H1 (cell line): ENCODE data around the gene RGS11. TPM values are rescaled to one million over a fixed set of nuclear protein-coding genes. Genes with fewer than 3 reads are reported as not detected.

Experiments used
- CTCF ChIA-PET: fragments of 300-600 bp; sonication (Branson Sonifier 250); formaldehyde crosslinking; loops from one replicate; lab custom pipeline; 2021; ENCODE audit not compliant: partially characterized antibody; lab: Charles Lee
- POLR2A ChIA-PET: fragments of 300-600 bp; sonication (Branson Sonifier 250); formaldehyde crosslinking; loops from one replicate; lab custom pipeline; 2021; ENCODE audit warnings: inconsistent platforms; ENCODE audit not compliant: partially characterized antibody; lab: Charles Lee
- DNase-seq, 2 experiments: peaks; one replicate each; pipeline versions ENCODE4 v3.0.0 to v3.0.0-alpha.2; 2010 to 2022; ENCODE audit warnings: low spot score in 2 of 2, low read depth in 1 of 2, mixed read lengths in 1 of 2
- FAIRE-seq: peaks from 2 replicates; lab custom pipeline; 2011; peaks lifted over from hg19 to GRCh38; lab: Jason Lieb, UNC
- H2AFZ ChIP-seq: 2 replicates; pipeline ENCODE4 v1.8.1; 2012; ENCODE audit warnings: low read length, inconsistent platforms
- H2AK5ac ChIP-seq: 2 replicates; pipeline ENCODE4 v1.6.1; 2013; ENCODE audit warnings: low read depth, low read length
- H2BK120ac ChIP-seq: replicated peaks from 2 replicates; pipeline ENCODE3; 2013; ENCODE audit warnings: low read depth, low read length, inconsistent platforms
- H2BK12ac ChIP-seq: 2 replicates; pipeline ENCODE4 v1.6.1; 2013; ENCODE audit warnings: low read depth, low read length
- H2BK15ac ChIP-seq: 2 replicates; pipeline ENCODE4 v1.6.1; 2013; ENCODE audit warnings: low read length
- H2BK20ac ChIP-seq: 2 replicates; pipeline ENCODE4 v1.6.1; 2013; ENCODE audit warnings: low read length
- H2BK5ac ChIP-seq: 2 replicates; pipeline ENCODE4 v1.6.1; 2013; ENCODE audit warnings: low read depth, low read length
- H3K14ac ChIP-seq: 2 replicates; pipeline ENCODE4 v1.6.1; 2013; ENCODE audit warnings: inconsistent platforms; ENCODE audit not compliant: insufficient read length
- H3K18ac ChIP-seq: 2 replicates; pipeline ENCODE4 v1.6.1; 2013; ENCODE audit warnings: low read length; ENCODE audit errors: extremely low read depth
- H3K23ac ChIP-seq: 2 replicates; pipeline ENCODE4 v1.6.1; 2013; ENCODE audit warnings: inconsistent platforms; ENCODE audit not compliant: insufficient read length
- H3K23me2 ChIP-seq: 2 replicates; pipeline ENCODE4 v1.6.1; 2013; ENCODE audit warnings: low read depth, low read length
- H3K27ac ChIP-seq: 2 replicates; pipeline ENCODE4 v1.6.1; 2011; ENCODE audit warnings: low read depth, low read length, inconsistent platforms
- H3K27me3 ChIP-seq, 4 experiments: replicated peaks in 1 of 4; 1 replicate in 1 of 4; 2 replicates in 3 of 4; pipeline versions ENCODE4 v1.6.1 to v1.8.1; 2011 to 2013; ENCODE audit warnings: low read length in 3 of 4, mild to moderate bottlenecking in 3 of 4, inconsistent platforms in 2 of 4, mixed read lengths in 2 of 4, moderate library complexity in 1 of 4; ENCODE audit not compliant: control insufficient read depth in 3 of 4, insufficient read depth in 3 of 4; ENCODE audit errors: extremely low read depth in 1 of 4
- H3K36me3 ChIP-seq, 4 experiments: 2 replicates each; pipeline versions ENCODE4 v1.6.1 to v1.8.1; 2011 to 2013; ENCODE audit warnings: mild to moderate bottlenecking in 4 of 4, low read length in 3 of 4, moderate library complexity in 2 of 4, control low read depth in 1 of 4, inconsistent platforms in 1 of 4; ENCODE audit not compliant: insufficient read depth in 4 of 4, control insufficient read depth in 2 of 4
- H3K4ac ChIP-seq: replicated peaks from 2 replicates; pipeline ENCODE3; 2013; ENCODE audit warnings: low read length, low read depth, mixed read lengths, inconsistent platforms; ENCODE audit not compliant: insufficient read length
- H3K4me1 ChIP-seq, 4 experiments: replicated peaks in 1 of 4; 1 replicate in 1 of 4; 2 replicates in 3 of 4; pipeline versions ENCODE4 v1.6.1 to v1.8.1; 2011 to 2013; ENCODE audit warnings: low read length in 3 of 4, inconsistent platforms in 2 of 4, mixed read lengths in 1 of 4; ENCODE audit not compliant: insufficient read depth in 4 of 4, control insufficient read depth in 3 of 4
- H3K4me2 ChIP-seq, 2 experiments: 2 replicates each; pipeline versions ENCODE4 v1.6.1 to v1.8.1; 2011 to 2013; ENCODE audit warnings: low read depth in 2 of 2, low read length in 2 of 2, control low read depth in 1 of 2, inconsistent platforms in 1 of 2, mild to moderate bottlenecking in 1 of 2; ENCODE audit not compliant: insufficient read depth in 1 of 2
- H3K4me3 ChIP-seq, 4 experiments: fragments of 200-600, 300-600 bp in 1 of 4; sonication (generic), shearing (Covaris generic), sonication (Bioruptor Twin) in 1 of 4; 2 replicates each; pipeline versions ENCODE4 v1.5.1 to v1.8.1; 2011 to 2016; ENCODE audit warnings: low read length in 4 of 4, low read depth in 3 of 4, control low read depth in 2 of 4, inconsistent platforms in 2 of 4, mild to moderate bottlenecking in 2 of 4, mixed read lengths in 1 of 4, moderate library complexity in 1 of 4; ENCODE audit not compliant: insufficient read depth in 2 of 4; ENCODE audit errors: extremely low read depth in 1 of 4
- H3K56ac ChIP-seq: replicated peaks from 2 replicates; pipeline ENCODE3; 2013; ENCODE audit warnings: low read depth, mild to moderate bottlenecking, mixed read lengths, low read length, inconsistent platforms; ENCODE audit not compliant: insufficient read length
- H3K79me1 ChIP-seq: 2 replicates; pipeline ENCODE4 v1.6.1; 2013; ENCODE audit warnings: low read depth, low read length, control low read depth
- H3K79me2 ChIP-seq, 2 experiments: 2 replicates each; pipeline versions ENCODE4 v1.6.1 to v1.8.1; 2012 to 2013; ENCODE audit warnings: low read length in 2 of 2, mild to moderate bottlenecking in 2 of 2, inconsistent platforms in 1 of 2; ENCODE audit not compliant: insufficient read depth in 2 of 2, control insufficient read depth in 1 of 2
- H3K9ac ChIP-seq, 4 experiments: replicated peaks in 1 of 4; 1 replicate in 1 of 4; 2 replicates in 3 of 4; pipeline versions ENCODE4 v1.6.1 to v1.8.1; 2011 to 2013; ENCODE audit warnings: low read depth in 3 of 4, low read length in 3 of 4, control low read depth in 2 of 4, mild to moderate bottlenecking in 2 of 4, moderate library complexity in 2 of 4, inconsistent platforms in 1 of 4; ENCODE audit errors: extremely low read depth in 1 of 4
- H3K9me3 ChIP-seq, 2 experiments: 2 replicates each; pipeline versions ENCODE4 v1.6.1 to v1.8.1; 2012 to 2013; ENCODE audit warnings: mild to moderate bottlenecking in 2 of 2, moderate library complexity in 2 of 2, control low read depth in 1 of 2, inconsistent platforms in 1 of 2, low read depth in 1 of 2, low read length in 1 of 2, mixed read lengths in 1 of 2; ENCODE audit not compliant: insufficient read depth in 2 of 2
- H4K20me1 ChIP-seq, 2 experiments: replicated peaks in 1 of 2; 2 replicates each; pipeline versions ENCODE3 to v1.8.1; 2011 to 2013; ENCODE audit warnings: inconsistent platforms in 2 of 2, low read length in 2 of 2, mild to moderate bottlenecking in 1 of 2; ENCODE audit not compliant: insufficient read depth in 2 of 2, control insufficient read depth in 1 of 2
- H4K5ac ChIP-seq: 2 replicates; pipeline ENCODE4 v1.6.1; 2013; ENCODE audit warnings: low read length, low read depth, mixed read lengths, inconsistent platforms; ENCODE audit not compliant: insufficient read length
- H4K8ac ChIP-seq: 2 replicates; pipeline ENCODE4 v1.8.0; 2013; ENCODE audit warnings: mild to moderate bottlenecking, moderate library complexity, low read length, inconsistent platforms; ENCODE audit not compliant: insufficient read depth; ENCODE audit errors: extremely low read depth
- H4K91ac ChIP-seq: replicated peaks from 2 replicates; pipeline ENCODE3; 2013; ENCODE audit warnings: low read length, mixed read lengths, inconsistent platforms; ENCODE audit not compliant: insufficient read length
- CBX8 ChIP-seq: fragments of 300-800, 300-1000 bp; sonication (generic); IDR thresholded peaks from 2 replicates; pipeline ENCODE4 v1.7.1; 2016; ENCODE audit warnings: low read depth, low read length, borderline replicate concordance
- EP300 ChIP-seq, 2 experiments: IDR thresholded peaks; 1 replicate in 1 of 2; 2 replicates in 1 of 2; pipeline ENCODE4 v1.6.1; 2011 to 2012; ENCODE audit warnings: low read depth in 2 of 2, low read length in 2 of 2, mild to moderate bottlenecking in 2 of 2, borderline replicate concordance in 1 of 2, inconsistent platforms in 1 of 2, moderate library complexity in 1 of 2
- FOSL1 ChIP-seq: IDR thresholded peaks from 2 replicates; pipeline ENCODE4 v1.6.1; 2011; ENCODE audit warnings: mild to moderate bottlenecking, low read depth, low read length, moderate library complexity; ENCODE audit not compliant: insufficient read depth
- GABPA ChIP-seq: IDR thresholded peaks from 2 replicates; pipeline ENCODE4 v1.6.1; 2011; ENCODE audit warnings: mild to moderate bottlenecking, low read length, moderate library complexity, borderline replicate concordance; ENCODE audit not compliant: insufficient read depth
- JUN ChIP-seq: IDR thresholded peaks from 2 replicates; pipeline ENCODE4 v1.6.1; 2011; ENCODE audit warnings: low read depth, mild to moderate bottlenecking, improper control_type of control experiment, low read length
- RNF2 ChIP-seq: fragments of 200-900, 300-1000 bp; sonication (generic); IDR thresholded peaks from 2 replicates; pipeline ENCODE4 v1.7.1; 2016; ENCODE audit warnings: borderline replicate concordance, low read depth, mild to moderate bottlenecking, antibody characterized with exemption, low read length; ENCODE audit not compliant: poor library complexity, severe bottlenecking; ENCODE audit errors: missing control alignments
- RXRA ChIP-seq: IDR thresholded peaks from 2 replicates; pipeline ENCODE4 v1.6.1; 2011; ENCODE audit warnings: low read depth, mild to moderate bottlenecking, low read length, moderate library complexity; ENCODE audit not compliant: insufficient read depth
- SP2 ChIP-seq: IDR thresholded peaks from 2 replicates; pipeline ENCODE4 v1.6.1; 2012; ENCODE audit warnings: mild to moderate bottlenecking, low read length, inconsistent platforms
- SUZ12 ChIP-seq: fragments of 200-600 bp; sonication (generic); IDR thresholded peaks from 2 replicates; pipeline ENCODE4 v1.6.1; 2012; ENCODE audit warnings: mild to moderate bottlenecking, inconsistent platforms, low read length, moderate library complexity, mixed read lengths
- TCF12 ChIP-seq: IDR thresholded peaks from 2 replicates; pipeline ENCODE4 v1.6.1; 2011; ENCODE audit warnings: low read depth, mild to moderate bottlenecking, low read length
- ZNF274 ChIP-seq: IDR thresholded peaks from 2 replicates; pipeline ENCODE4 v1.7.0; 2012; ENCODE audit warnings: low read length, borderline replicate concordance; ENCODE audit errors: extremely low read depth
- WGBS, 2 experiments: shearing (Covaris generic) in 1 of 2; methylation state at CpG; one replicate each; pipeline versions ENCODE4 v1.1.6 to v1.1.7; 2013 to 2015; ENCODE audit warnings: low lambda C conversion rate in 2 of 2, mixed read lengths in 2 of 2, inconsistent platforms in 1 of 2, low coverage in 1 of 2, missing lambda C conversion rate in 1 of 2; ENCODE audit not compliant: insufficient replicate concordance in 2 of 2, insufficient coverage in 1 of 2, insufficient read length in 1 of 2; ENCODE audit errors: extremely low coverage in 1 of 2, missing lambda C conversion rate in 1 of 2; 5-methylcytosine and 5-hydroxymethylcytosine counted together
- polyA plus RNA-seq, 7 experiments: library from polyadenylated mRNA; depleted of rRNA in 3 of 7; stranded (reverse) in 5 of 7; unstranded in 2 of 7; fragments of >200 nt in 5 of 7; fragments of 200-250 nt in 2 of 7; gene quantifications; 1 replicate in 5 of 7; 2 replicates in 1 of 7; 4 replicates in 1 of 7; pipeline versions ENCODE4 v1.2.1 to v1.2.3, GENCODE V29; 2011 to 2013; ENCODE audit warnings: missing spikeins in 2 of 7, mixed read lengths in 2 of 7
- total RNA-seq: library from RNA; stranded (reverse); fragmentation: NEBNext Ultra II Directional; extraction: Animal tissue kit (Norgen Biotek cat#: 25700); gene quantifications from 2 replicates; pipeline ENCODE4 v1.2.1, GENCODE V29; 2021
- TF ChIP-seq, protein P1 (sequence below): IDR thresholded peaks from 2 replicates; pipeline ENCODE4 v1.6.1; 2012; ENCODE audit warnings: inconsistent platforms

RGS11 gene
- total and polyA plus RNA-seq, 2 of the 8 experiments (the other 6 are each of a cell fraction or from before 2014, with no cell fraction given) = 0.84 to 1.2 TPM

DNA sequence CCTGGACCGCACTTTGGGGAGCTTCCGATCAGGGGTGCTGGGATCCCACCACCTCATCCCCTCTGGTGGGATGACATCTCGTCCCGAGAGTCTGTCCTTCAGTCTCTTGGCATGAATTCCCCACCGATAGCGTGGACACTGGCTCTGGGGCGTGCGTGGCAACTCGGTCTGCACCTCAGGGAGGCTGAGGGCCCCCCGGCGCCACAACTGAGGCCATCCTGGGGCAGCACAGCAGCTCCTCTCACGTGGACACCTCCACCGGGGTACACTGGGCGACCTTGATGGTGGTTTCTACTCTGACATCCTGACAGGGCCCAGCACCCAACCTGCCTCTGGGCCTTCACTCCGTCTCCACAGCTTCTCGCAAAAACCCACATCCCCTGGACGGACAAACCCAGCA lies 15.8 kb upstream of the RGS11 start:
- H2BK15ac ChIP-seq = no peak overlapping the region
- H3K4me2 ChIP-seq = no peak overlapping the region
- H4K91ac ChIP-seq = no peak overlapping the region
- no peaks in the 10 kb centered on the region for H3K27me3 ChIP-seq
- no peak overlapping the region for H2BK12ac ChIP-seq
- no peak overlapping the region for H2AFZ ChIP-seq
- no peak overlapping the region for H3K27ac ChIP-seq
- no peak for FAIRE-seq
- POLR2A ChIA-PET = interaction anchor here (0.6 to 1.3 kb wide), 3 partner anchors 10 to 60 kb away, joined by 3 read pairs; no protein-coding TSS in a partner anchor
- H3K9me3 ChIP-seq = peaks cover 0 to 1% of the 10 kb centered on the region in 2 experiments; a peak in 1 of 4 replicates
- no peak overlapping the region for H4K5ac ChIP-seq
- TF ChIP-seq RXRA (no peak), GABPA (no peak), SP2 (no peak), FOSL1 (no peak), SUZ12 (no peak), JUN (no peak), ZNF274 (no peak), CBX8 (no peak), TCF12 (no peak), RNF2 (no peak), EP300 (IDR thresholded peaks at IDR 0.05; ENCODE audit: borderline replicate concordance in 1 of 2, low read depth in 2 of 2, low read length in 2 of 2) (no peak)
- TF ChIP-seq, protein P1, sequence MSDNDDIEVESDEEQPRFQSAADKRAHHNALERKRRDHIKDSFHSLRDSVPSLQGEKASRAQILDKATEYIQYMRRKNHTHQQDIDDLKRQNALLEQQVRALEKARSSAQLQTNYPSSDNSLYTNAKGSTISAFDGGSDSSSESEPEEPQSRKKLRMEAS = no peak
- no peak overlapping the region for H3K23ac ChIP-seq
- H3K14ac ChIP-seq = no peak overlapping the region
- H3K79me2 ChIP-seq = no peaks in the 10 kb centered on the region
- no peaks in the 10 kb centered on the region for H3K4me1 ChIP-seq
- no peaks in the 10 kb centered on the region; the same call in 1 of the 2 replicates for H3K79me1 ChIP-seq
- DNase-seq = no peak
- no peak overlapping the region for H3K18ac ChIP-seq
- no peaks in the 10 kb centered on the region for H3K23me2 ChIP-seq
- no peak overlapping the region for H3K9ac ChIP-seq
- no peak overlapping the region for H3K4ac ChIP-seq
- peak overlapping the region; percentile 68; the same call in 1 of the 2 replicates for H4K8ac ChIP-seq
- WGBS, 2 experiments = 94% methylated on average over 11 of the region's 17 CpGs; no CpG with 5 or more reads in 1 of the 2 experiments
- no peak overlapping the region for H2BK20ac ChIP-seq
- H2BK5ac ChIP-seq = no peak overlapping the region
- no peak overlapping the region for H3K56ac ChIP-seq
- H2BK120ac ChIP-seq = no peak overlapping the region
- peaks cover 7 to 24% (median 7%) of the 10 kb centered on the region in 4 experiments; a peak in 6 of 8 replicates for H3K36me3 ChIP-seq
- CTCF ChIA-PET = interaction anchor here (1.0 to 2.0 kb wide), 3 partner anchors 70 to 296 kb away, joined by 3 to 5 read pairs (median 4); no protein-coding TSS in a partner anchor
- H2AK5ac ChIP-seq = no peak overlapping the region
- H3K4me3 ChIP-seq = no peak overlapping the region
- H4K20me1 ChIP-seq = peaks cover 0 to 6% of the 10 kb centered on the region in 2 experiments
